Mucosa of gallbladder (tissue), 1 donor: Measurements from ENCODE around the gene FN1. TPM values are rescaled to one million over a fixed set of nuclear protein-coding genes. Genes with fewer than 3 reads are reported as not detected.

ENCODE experiments used
- DNase-seq: peaks from one replicate; pipeline ENCODE4 v3.0.0-alpha.2; 2020; ENCODE audit warnings: low spot score
- total RNA-seq: library from RNA; stranded (reverse); gene quantifications from one replicate; pipeline ENCODE4 v1.2.1, GENCODE V29; 2021
- donor health status: DM: no; HTN: no; CAD: no.

FN1 gene
- total RNA-seq, 1 donor from 2014 or later = 157 TPM

DNA sequence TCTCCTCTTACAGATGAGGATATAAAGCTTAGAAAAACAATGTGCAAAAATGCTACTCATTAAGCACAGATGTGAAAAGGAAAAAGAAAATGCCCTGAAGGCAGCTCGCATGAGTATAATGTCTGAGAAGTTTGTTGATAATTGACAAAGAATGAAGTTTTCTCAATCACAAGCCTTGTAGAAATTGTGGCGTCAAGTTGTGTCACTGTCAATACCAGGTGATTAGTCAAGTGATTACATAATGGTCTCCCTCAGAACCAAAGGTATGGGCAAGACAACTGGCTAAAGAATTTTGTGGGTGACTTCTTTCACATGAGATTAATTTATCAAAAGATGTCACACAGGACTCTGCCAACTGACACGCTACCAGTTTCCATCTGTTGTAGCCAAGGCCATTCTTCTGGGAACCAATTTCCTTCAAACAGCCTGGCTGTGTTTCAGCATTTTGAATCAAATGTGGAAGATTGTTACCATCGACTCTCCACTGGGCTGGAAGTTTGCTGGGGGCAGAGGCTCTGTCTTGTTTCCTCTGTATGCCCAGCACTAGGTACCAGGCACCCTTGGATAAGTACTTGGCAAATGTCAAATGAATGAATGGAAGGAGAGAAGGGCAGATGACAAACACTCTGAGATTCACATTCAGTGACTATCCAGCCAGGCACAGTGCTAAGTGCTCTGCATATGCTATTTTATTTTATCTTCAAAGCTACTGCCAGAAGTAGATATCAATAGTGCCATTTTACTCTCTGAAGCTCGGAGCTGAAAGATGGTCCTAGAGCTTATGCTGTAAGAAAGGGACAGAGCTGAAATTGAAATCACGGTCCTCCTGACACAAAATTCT, 5.9 kb upstream of the FN1 start:
- DNase-seq = no peak

DNA sequence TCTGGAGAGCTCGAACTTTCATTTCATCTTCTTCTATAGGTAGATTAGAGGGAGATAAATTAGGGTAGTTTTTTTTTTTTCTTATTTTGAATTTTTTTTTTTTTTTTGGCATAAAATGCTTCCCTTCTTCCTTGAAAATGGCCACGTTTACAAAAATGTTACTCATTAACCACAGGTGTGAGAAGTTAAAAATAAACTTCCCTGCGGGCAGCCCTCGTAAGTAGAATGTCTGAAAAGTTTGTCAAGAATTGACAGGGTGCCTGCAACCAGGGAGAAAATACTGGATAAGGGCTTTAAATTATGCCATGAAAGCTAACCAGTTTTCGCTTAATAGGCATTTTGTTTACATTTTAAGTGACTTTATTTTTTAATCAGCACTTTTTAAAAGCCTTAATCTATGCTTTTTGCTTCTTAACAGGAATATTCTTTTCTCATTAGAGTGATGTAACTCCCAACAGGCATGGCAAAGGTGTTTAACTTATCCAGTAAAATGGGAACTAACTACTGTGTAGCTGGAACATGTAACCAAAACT, 4.2 kb upstream of the FN1 start:
- DNase-seq = no peak

GRCh38 chr2:215439404-215439803, 3.5 kb upstream of the FN1 start:
- no peak for DNase-seq

- DNase-seq = no peak
Measured at GRCh38 chr2:215437614-215438013, 1.7 kb upstream of the FN1 start.

DNA sequence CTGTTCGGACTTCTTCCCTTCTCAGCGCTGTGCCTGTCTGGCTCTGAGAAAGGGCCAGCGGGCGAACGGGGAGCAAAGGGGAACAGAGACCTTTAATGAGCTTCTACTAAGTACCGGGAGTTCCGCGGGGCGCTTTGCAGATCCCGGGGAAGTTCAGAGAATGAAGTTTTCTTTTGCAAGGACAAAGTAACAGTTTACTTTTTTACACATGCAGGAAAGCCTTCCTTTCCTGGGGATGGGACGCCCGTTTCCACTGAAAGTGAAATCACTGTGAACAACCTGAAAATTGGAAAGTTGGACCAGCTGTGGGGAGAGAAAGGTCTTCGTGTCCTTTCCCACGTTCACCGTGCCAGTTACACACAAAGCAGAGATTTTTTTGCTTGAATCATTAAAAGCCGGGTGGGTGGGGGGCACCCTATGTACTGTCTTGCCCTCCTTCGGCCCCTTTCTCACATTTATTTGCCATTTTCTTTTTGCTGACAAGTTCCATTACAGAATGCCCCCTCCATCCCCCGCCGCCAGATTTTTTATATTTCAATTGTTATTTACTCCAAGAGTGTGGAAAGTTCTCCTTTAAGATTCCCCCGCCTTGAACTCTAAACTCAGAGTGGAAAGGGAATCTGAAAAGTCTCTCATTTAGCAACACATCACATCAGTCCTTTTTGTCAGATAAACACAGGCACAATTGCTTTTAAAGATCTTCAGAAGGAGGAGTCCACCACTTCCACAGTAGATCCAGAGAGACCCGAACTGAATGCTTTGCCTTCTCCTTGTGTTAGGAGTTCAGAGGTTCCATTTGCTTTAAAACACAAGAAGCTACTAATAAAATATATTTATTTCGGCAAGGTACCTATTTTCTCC, 1.1 kb upstream of the FN1 start:
- DNase-seq = no peak

DNA sequence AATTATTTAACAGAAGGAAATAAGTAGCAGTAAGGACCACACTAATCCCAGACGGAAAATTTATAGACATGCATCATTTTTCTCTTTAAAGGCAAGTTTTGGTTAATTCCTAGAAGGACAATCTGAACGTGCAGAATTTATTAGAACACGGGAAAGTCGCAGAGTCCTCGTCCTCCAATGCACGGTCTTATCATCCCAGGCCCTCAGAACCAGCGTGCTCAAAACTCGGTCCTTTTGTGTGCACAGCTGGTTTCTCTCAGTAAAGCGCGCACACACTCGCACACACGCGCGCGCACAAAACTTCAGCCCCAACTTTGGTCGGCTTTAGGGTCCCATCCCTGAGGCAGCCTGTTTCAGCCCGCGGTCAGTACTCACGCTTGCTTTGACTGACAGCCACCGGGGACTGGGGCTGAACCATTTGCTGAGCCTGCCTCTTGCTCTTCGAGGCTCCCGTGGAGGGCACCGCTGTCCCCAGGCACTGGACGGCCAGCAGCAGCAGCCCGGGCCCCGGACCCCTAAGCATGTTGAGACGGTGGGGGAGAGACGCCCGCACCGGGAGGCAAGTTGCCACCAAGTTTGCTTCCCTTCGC, 493 bp downstream of the FN1 start:
- no peak for DNase-seq

DNA sequence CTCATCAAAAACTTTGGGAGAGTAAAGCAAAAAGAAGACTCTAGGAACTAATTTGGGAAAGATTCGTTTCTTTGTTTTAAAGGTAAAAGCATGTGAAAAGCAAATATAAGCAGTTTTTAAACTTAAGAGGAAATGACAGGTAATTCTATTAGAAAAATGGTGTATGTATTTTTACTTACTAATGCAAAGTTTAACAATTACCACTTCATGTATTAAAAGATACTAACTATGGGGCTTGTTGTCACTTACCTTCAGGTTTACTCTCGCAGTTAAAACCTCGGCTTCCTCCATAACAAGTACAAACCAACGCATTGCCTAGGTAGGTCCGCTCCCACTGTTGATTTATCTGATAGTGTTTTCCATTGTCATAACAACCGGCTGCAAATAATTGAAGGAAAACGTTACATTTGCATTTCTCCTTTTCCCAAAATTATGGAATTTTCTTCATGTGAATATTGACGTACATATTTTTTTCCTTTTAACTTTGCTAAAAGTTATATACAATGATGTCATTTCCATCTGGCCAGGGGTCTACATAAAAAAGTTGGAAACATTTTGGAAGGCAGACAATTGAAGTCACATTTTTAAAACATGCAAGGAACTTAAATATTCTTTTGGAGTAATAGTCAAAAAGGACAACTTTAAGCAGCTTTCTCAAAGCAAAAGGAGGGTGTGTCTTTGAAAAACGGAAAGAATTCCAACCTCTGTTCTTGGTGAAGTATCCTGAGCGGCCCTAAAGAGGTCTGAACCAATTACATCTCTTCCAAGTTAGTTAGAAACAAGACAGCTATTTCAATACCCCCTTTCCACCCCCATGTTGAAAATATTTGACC, 1.2 kb downstream of the FN1 start:
- no peak for DNase-seq

- DNase-seq = no peak
Measured at GRCh38 chr2:215432759-215433594, 2.9 kb downstream of the FN1 start.

DNA sequence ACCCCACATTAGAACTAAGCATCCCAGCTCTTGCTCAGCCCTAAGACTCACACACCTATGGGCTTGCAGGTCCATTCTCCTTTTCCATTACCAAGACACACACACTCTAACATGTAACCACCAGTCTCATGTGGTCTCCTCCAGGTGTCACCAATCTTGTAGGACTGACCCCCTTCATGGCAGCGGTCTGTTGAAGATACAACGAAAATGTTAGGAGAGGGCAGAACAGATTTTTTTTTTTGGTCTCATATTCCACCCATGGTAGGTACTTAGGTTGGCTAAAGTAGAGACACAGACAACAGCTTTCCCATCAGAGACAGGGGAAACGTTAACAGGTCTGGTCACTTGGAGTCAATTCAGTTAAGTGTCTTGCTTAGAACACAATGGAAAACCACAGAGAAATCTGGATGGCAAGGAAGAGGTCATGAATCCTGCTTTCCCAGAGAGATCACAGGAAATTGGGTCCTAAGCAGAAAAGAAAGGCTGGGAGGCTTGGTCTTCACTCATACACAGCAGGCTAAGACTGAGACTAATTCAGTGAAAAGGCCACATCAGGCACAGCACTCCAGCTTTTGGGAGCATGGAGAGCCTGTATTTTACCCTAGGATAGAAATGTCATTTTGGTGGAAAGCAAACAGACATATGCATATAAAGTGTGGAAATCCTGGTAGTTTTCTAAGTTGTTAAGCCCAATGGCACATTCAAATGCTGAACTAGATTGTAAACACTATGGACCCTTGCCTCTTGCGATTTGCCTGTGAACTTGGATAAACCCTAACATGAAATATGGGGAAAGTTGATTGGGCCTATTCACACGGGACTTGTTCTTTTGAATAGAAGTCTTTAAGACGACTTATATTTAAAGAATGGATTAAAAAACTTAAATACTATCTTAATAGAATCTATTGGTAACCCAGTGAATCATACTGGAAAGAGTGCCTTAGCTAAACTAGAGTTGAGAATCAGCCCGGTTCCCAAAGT, 3.8 kb downstream of the FN1 start:
- no peak for DNase-seq

DNA sequence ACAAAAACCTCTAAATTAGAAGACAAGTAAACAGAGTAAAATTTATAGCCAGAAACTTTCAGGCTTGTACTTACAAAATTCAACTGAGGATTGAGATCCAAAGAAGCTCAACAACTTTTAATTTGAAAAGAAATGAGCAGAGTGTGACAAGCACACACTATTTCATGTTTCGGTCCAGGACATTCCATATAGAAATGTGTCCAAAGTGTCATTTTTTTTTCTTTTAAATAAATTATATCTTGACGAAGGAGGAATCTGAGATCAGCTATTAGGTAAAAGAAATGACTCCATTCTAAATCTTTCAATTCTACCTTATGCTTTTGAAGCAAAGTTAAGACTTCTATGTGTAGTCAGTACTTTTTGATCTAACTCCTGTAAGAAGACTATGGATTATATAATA, 4.6 kb downstream of the FN1 start:
- DNase-seq = no peak

GRCh38 chr2:215430528-215431187, 5.2 kb downstream of the FN1 start:
- DNase-seq = no peak

DNA sequence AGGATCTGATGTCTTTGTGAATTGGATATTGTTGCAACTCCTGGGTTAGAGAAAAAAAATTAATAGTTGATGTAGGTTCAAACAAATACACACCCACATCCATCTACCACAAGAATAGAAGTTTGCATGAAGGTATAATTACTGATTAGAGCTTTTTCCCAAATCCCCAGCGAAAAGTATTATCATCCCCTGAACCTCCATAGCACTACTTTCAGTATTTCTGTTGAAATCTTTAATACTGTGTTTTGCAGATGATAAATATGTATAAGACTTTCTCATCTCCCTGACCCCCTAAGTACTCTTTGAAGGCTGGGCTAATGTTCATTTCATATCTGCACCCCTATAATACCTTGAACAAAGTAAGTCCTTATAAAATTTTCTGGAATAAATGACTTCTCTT, 6.4 kb downstream of the FN1 start:
- no peak for DNase-seq

GRCh38 chr2:215428060-215428910, 7.6 kb downstream of the FN1 start:
- no peak for DNase-seq

- DNase-seq = no peak
Measured at GRCh38 chr2:215427585-215427984, 8.3 kb downstream of the FN1 start.

- no peak for DNase-seq
Measured at GRCh38 chr2:215425021-215425782, 10.7 kb downstream of the FN1 start.

DNA sequence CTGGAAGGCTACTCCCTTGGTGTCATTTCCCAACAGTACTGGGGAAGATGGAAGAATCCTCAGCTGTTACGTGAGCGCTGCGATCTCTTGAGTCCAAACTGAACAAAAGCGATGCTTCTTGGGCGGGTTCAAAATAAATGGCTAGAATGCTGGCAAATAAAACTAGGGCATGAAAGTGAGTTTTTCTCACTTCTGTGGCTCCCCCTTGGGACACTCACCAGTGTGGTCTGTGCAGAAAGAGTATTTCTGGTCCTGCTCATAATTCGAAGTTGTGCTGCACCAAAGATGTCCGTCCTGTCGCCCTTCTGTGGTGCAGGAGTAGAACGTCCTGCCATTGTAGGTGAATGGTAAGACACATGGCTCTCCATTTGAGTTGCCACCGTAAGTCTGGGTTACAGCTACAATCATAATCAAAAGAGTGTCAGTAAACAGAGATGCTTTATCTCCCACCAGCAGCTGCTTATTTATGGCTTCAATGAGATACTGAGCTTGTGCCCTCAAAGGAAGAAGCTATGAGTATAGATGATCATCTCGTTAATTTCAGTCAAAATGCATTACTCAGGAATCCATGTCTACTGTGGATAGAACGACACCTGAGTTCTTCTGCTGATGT, 11.8 kb downstream of the FN1 start:
- DNase-seq = no peak

DNA sequence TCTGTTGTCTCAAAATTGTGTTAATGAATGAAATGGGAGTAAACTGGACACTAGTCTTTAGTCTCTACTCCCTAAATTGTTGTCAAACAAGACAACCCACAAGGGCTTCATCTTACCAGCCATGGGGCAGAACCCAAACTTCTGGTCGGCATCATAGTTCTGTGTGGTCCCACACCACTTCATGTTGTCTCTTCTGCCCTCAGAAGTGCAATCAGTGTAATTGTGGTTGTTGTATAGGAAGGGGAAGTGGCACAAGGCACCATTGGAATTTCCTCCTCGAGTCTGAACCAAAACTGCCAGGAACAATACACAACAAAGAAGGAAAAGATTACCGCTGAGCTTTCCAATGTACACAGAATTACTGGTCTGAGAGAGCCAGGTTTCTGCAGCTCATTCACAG, 12.6 kb downstream of the FN1 start:
- no peak for DNase-seq
